GM21515 (cell line): ENCODE results near the gene TOX3.

ENCODE experiments used
- ATAC-seq: cut with Tn5 transposase; IDR thresholded peaks from one replicate; pipeline ENCODE4 v1.9.1; 2021; ENCODE audit not compliant: unreplicated experiment

TOX3 gene

DNA sequence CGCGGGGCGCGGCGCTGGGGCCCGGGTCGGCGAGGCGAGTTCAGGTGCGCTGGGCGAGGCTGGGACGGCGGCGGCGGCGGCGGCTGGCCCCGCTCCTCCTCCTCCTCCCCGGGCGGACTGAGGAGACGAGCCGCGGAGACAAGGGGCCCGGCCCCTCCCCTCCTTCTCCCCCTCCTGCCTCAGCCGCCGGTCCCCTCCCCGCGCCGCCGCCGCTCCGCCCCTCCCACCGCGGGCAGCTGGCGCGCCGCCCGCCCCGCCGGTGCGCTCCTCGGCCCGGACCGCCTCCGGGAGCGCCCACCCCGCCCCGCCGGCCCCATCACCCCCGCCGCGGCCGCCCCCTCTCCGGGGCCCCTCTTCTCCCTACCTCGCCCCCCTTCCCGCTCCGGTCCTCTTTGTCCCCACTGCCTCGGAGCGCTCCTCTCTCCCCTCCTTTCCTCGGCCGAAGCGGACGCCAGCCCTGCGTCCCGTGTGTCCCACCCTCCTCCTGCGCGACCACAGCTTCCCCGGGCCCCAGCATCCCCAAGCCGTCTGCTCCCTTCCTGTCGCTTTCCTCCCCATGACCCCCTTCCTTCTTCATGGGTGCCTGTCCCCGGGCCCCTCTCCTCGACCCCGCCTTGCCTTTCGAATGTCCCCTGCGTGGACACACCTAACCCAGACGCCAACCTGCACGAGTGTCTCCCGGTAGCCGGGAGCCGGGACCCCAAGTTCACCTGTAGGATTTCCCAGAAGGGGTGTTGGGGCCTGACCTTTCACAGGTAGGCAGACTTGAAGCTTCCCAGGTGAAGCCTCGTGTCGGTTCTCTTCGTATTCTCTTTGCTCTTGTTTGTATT is at the start of gene TOX3:
TOX3 (minus strand) TSS at position 140 of the 830 bp plus-strand sequence. CDS start 420 bp downstream, outside the sequence.
- ATAC-seq, result no peak

DNA sequence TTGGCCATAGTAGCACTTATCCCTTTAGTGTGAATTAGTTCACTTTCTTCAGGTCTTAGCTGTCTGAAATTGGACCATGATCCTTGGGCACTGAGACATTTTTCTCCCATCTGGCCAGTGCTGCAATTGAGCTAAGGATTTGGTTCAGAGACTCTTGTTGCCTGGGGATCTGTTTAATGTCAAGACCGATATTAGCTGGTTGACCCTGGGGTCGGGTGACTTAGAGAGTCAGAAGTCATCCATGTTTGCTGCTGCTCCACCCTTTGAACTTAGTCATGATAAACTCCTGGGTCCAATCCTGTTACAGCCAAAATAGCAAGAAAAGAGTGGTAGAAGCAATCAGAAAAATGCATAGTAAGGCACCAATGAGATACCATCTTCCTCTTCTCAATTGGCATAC is 45.8 kb upstream of the TOX3 start:
- ATAC-seq, result no peak

DNA sequence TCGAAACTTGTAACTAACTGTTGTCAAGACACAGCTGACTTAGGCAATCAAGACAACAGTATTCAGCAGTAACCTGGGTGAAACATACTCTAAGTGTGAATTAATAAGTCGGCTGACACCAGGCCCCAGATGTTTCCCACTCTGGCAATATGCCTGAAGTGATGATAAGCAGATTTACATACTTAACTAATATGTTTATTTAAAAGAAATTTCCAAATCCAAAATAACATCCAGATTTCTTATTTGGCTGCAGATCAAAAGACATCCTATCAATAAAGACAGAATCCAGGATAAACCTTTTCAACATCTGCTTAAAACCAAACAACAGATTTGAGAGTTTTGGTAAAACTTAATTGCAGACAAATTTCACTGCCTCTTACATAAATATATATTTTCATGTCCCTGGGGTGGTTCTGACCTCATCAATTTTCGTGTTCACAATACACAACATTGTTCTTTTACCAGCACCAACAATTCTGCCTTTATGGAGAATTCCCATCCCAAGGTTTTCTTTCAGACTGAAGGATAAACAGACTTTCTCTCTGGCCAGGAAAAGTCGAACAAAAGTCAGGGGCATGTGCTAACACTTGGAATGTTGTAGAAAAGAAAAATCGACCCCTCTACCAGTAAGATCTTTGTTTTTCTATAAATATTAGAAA is 45.1 kb upstream of the TOX3 start:
- ATAC-seq, result no peak

DNA sequence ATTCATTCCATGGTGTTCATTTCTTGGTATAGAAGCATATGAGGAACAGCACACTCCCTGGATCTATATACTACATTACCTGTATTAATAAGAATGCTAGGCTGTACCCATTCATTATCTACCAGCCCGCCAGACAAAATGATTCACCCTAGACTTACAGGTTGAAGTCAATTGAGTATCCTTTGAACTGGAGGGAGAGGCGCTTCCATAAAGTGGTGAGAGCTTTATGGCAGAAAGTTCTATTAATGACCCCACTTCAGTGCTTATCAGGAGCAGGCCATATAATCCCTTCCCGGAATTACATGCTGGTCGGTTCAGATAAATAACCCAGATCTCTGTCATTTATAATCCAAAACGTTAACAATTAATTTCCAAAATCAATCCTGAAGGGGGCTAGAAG is 44.5 kb upstream of the TOX3 start:
- ATAC-seq, result no peak

DNA sequence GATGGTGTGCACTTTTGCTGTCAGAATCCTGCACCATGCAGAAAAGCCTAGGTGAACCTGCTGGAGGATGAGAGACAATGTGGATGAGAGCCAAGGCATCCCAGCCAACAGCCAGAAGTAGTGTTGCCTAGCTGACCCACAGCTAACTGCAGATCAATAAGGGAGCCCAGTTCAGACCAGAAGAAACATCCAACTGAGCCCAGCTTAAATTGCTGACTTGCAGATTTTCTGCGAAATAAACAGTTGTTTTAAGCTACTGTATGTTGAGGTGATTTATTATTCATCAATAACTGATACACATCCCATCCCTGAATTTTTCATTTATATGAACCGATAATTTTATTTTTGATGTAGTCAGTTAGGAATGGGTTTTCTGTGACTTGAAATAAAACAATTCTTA is 39.2 kb upstream of the TOX3 start:
- no peak for ATAC-seq

DNA sequence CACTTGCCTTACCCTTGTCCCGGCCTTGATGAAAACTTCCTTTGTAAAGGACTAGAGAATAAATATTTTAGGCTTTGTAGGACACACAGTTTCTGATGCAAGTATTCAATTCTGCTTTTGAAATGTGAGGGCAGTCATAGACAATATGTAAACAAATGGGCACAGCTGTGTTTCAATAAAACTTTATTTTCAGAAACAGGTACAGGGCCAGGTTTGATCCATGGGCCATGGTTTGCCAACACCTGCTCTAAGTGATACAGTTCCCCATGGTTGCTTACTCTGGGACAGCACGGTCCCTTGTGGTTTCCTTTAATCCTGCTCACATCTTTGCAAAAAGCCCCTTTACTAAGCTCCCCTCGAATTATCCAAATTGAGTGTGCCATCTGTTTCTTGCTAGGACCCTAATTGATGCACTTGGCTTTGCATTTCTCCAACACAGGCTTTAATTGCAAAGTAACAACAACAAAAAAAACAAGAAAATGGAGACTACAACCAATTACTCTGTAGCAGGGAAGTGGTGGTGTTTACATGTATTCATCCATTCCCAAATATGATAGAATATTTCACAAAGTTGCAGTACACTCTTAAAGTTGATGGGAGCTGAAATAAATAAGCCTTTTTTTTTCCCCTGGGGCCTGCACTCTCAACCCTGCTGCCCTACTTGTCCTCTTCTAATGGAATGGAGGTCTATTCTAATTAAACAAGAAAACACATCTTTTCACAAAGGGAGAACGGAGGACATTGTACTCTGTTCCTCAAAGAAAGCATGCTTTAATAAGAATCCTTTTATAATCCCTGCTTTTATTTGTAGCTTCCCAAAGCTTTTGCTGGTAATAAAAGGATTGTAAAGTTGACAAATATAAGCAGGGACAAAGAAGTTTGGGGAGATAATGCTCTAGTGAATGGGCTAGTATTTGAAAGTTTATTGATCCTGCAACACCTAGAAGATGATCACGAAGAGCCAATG is 37.7 kb upstream of the TOX3 start:
- no peak for ATAC-seq

DNA sequence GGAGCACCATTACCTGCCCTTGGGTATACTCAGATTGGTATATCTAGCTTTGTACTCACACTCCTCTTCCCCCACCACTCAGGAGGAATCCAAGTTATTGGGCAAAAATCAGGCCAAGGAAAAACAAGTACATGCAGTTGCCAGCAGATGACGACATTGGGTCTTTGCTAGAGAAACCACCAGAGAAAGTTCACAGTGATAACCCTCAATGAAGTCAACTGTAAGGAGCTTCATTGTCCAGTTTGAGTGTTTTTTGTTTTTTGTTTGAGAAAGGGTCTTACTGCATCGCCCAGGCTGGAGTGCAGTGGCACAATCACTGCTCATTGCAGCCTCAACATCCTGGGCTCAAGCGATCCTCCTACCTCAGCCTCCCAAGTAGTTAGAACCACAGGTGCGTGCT is 34.6 kb upstream of the TOX3 start:
- no peak for ATAC-seq

DNA sequence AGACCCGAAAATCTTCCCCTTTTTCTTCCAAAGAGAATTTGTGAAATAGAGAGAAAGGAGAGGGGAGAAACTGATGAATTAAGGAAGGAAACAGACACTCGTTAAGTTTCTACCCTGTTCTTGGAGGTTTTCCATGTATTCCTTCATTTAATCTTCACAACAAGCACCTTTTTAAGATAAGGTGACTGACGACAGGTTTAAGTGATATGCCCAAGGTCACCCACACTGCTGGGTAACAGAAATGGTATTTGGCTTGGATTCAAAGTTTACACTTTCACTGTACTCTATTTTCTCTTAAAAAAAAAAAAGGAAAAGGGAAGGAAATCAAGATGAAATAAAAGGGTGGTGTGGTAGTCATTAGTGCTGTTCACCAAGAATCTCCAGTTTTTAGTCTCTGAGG is 33.5 kb upstream of the TOX3 start:
- no peak for ATAC-seq

DNA sequence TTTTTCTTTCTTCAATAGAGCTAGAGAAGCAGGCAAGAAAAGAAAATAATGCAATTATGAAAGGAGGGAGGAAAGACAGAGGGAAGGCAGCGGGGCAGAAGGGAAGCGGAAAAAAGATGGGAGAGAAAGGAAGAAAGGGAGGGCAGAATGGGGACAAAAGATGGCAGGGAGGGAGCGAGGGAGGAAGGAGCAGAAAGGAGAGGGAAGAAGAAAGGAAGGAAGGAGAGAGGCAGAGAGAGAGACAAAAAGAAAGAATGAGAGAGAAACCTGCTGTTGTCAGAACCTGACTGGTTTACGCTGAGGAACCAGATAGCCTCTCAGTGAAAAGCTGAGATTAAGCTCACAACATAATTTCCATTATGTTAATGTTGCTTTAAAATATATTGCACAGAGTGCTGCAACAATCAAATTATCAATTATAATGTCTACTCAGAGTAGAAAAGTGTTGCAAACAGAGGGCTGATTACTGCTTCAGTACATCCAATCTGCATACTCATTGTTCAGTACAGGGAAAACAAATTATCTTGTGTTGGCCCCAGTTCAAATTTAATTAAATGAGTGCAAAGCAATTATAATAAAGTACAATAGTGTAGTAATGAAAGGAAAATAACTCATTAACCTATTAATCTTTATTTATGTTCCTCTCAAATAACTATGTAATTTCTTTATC is 32.0 kb upstream of the TOX3 start:
- no peak for ATAC-seq

DNA sequence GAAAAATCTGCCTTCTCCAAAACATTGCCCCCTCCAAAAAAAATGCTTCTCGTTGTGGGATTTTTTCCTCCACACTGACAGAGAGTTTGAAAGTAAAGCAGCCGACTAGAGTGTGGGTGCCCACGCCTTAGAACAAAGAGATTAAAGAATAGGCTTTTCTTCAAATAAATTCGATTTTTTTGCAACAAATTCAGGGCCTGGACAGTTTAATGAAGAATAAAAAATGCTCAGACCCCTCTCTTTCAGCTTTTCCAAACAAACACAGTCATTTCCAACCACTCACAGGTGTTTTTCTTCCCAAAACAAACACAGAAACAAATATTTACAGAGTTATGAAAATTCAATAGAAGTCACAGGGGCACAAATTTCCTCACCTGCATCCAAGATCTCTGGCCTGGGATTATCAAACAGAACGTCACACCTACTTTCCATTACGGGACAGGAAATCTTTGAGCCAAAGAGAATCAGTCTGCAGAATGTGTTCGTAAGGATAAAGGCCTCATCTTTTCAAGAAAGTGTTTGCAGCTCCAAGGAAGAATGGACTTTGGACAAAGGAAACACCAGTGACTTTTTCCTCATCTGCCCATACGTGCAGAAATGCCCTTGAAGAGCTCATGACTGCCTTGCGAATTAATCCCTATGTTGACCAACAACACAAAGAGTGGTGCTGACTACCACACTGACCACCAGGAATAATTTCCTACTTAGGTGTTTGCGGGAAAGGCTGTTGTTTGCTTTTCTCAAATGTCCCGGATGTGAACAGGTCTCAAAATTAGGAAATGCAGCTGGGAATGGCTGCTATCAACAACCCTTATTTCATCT is 31.3 kb upstream of the TOX3 start:
- ATAC-seq, result no peak

DNA sequence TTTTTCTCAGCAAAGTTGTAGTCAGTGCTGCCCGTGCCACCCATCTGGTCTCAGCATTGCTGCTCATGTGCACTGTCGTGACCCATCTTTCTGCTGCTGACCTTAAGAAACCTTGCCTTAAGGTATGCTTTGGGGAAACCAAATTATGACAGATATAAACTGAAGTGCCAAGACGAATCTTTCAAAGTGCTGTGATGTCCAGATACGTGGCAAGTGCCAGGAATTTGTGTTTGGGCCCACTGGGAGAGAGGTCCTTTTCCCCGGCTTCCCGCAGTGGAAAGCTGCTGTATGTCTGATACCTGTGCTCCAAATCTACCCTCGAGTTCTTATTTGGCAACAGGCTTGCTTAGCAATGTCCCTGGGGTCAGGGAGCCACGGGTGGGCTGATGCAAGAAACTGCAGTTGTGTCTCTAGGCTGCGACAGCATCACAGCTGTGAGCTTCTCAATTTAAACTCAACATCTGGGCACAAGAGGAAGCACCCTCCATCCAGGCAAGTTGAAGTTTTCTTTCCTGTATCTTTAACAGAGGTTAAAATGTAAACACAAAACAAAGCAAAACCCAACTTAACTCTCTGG is 30.3 kb upstream of the TOX3 start:
- ATAC-seq, result no peak

DNA sequence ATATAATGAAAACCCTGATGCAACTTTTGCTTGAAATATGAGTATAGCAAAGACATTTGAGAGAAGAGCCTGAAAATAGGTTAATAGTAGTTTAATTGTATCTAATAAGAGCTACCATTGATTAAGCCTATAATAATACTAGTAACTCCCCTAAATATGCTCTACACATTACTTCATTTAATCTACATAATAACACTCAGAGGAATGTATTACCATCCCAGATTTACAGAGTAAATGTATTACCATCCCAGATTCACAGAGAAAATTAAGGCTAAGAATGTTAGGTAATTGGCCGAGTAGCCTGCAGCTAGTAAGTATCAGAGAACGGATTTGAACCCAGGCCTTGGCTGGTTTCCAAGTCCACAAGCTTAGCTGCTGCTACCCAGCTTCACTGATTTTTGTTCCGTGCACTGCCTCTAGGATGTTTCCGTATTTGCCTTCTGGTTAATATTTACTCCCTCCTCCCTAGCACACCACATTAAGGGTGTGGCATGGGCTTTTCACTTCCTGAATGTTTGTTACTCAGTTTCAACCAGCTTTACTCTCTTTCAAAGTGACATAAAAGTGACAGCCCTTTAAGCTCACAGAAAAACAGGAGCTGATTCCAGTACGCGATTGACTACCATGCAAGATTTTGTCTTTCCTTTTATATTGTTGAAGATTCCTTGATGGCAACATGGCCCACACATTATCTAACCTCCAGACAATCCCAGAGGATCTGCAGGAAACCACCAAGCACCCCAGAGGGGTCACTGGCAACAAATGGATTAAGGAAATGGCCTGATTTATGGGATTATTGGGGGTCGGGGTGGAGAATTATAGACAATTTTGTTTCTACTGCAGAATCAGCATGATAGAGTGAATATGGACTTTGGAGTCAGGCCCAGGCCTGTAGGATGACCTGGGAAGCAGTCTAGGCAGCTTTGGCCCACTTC is 26.7 kb upstream of the TOX3 start:
- ATAC-seq, result peak; percentile 63

DNA sequence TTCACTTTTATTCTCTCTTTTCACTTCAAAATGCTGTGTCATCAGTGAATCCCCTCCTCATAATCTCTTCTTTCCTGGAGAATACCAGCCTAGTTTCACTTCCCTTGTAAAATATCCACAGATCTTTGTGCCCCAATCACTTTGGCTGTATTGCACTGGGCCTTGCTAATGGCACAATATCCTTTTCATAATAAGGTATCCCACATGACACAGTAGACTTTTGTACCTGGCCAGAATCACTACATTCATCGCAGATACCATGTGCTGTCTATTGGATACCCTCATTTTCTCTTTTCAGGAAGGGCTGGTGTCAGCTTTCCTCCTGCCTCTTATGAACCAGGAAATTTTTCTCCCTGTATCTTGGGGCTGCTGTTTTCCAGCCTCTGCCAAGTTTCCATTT is 25.7 kb upstream of the TOX3 start:
- ATAC-seq, result no peak

DNA sequence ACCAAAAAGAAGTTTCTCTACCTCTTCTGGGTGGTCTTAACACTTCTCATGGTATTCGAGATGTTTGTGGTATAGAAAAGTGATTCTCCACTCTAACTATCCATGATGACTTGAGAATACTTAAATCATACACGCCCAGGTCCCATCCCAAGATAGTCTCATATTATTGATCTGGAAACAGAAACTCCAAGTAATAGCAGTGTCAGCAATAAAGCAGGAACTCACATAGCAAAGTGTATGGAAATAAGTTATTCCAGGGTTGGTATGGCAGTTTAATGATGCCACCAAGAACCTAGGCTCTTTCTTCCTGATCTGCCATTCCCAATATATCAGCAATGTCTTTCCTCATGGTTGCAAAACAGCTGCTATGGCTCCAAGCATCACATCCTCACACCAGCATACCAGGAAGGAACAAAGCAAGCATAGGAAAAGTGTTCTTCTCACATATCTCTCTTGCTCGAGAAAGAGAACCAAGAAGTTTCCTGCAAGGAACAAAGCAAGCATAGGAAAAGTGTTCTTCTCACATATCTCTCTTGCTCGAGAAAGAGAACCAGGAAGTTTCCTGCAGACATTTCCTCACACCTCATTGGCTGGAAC is 23.6 kb upstream of the TOX3 start:
- no peak for ATAC-seq

DNA sequence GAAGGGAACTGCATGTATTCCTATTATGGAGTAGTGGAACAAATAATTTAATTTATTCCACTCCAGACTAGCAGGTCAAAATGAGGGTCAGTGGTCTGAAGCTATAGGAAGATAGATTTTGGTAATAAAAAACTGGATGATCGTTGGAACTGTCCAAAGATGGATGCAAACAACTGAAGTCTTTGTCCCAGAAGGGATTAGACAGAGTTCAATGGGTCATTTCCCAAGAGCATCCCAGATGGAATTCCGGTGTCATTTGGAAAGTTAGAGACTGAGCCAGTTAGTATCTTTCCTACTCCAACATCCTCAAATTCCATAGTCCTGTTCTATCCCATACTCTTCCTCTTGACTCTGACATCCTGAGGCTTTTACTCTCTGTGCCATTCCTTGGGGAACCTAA is 22.8 kb upstream of the TOX3 start:
- ATAC-seq, result no peak

DNA sequence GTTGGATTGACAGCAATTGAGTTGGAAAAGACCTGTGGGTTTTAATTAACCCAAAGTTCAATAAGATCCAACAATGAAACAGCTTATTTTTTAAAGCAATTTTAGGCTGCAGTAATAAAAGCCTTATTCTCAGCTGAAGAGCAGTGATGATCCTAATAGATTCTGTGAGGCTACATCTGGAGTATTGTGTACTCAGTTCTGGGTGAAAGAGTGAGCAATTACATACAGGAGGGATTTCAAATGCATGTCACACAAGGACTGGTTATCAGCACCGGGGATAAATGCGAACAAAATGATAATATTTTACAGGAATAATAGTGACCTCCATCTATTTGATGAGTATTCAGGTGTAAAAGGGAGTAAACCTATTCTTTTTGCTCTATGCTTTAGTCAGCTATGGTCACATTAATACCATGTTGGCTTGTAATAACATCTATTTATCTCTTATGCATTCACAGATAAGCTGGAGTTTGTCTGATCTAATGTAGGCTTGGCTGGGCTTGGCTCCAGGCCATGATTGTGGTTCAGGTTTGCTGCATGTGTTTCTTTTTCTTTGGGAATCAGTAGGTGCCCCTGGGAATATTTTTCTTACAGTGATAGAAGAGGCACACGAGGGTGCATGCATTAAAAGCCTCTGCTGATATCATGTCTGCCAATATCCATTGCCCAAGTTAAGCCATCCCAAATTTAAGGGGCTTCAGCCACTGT is 22.2 kb upstream of the TOX3 start:
- ATAC-seq, result no peak

DNA sequence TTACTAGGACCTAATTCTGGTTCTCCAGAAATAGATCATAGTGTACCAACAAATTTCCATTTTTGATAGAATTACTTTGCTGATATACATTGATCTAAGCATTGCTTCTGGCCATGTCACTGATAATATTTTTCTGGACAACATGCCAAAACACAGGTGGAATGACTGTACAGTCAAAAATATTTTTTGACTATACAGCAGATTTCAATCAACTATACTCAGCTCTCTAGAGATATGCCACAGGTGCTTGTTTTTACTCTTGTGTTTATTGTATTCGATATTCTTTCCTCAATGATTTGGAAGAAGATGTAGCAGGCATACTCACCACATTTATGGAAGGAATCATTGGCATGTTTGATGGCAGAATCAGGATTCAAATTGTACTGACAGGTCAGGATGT is 21.6 kb upstream of the TOX3 start:
- ATAC-seq, result no peak

DNA sequence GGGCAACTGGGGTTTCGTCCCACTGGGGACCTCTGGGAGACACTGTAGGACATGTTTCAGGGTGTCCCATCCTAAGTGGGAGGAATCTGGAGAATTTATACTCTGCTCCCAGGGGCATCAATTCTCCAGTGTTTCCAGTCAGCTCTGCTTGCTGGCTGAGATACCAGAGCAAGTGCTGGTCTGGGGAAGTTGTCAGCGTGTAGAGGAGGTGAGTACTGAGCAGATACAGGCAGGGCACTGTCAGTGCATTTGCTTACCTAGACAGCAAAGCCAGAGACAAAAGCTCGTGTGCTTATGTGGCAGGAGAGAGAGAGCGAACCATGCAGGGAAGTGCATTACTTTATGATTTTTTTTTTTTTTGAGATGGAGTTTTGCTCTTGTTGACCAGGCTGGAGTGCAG is 20.2 kb upstream of the TOX3 start:
- ATAC-seq, result no peak
